ENCODE measurements around the gene TMEM54. TPM values are rescaled to one million over a fixed set of nuclear protein-coding genes. Genes with fewer than 3 reads are reported as not detected.

The TMEM54 gene
- total and polyA plus RNA-seq, 4 donors: 0.92 to 10.9 (median 2.6) TPM

GRCh38 chr1:32878637-32879041 is 22.6 kb downstream of the TMEM54 start (continued):
- TF ChIP-seq HNF4A (conservative IDR thresholded peaks at IDR 0.05) (no peak), GABPA (IDR thresholded peaks at IDR 0.05 in 1 of 2, conservative IDR thresholded peaks at IDR 0.05 in 1 of 2) (no peak), NR2F2 (IDR thresholded peaks at IDR 0.05) (no peak), FOXA1 (IDR thresholded peaks at IDR 0.05) (no peak)

DNA sequence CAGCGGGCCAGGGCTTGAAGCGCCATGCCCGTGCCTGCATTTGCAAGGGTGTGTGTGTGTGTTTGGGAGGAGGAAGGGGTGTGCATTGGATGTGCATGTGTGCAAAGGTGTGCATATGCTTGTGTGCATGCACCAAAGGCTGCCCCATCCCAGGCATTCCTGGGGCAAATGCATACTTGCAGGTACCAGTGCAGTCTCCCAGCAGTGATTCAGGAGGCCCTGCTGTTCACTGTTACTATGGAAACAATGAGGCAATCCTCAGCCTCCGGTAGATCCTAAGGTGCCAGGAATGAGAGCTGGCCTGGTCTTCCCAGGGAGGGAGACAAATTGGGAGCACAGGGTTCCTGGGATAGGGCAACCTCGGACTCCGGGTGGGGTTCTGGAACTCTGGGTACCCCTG is 23.0 kb downstream of the TMEM54 start:
- no peak overlapping the region for H3K9ac ChIP-seq (ENCODE audit: low read depth in 1 of 2, low read length in 2 of 2)
- H3K9me3 ChIP-seq (ENCODE audit: control insufficient read depth in 4 of 4, low read length in 3 of 4): no peaks in the 10 kb centered on the region
- no peaks in the 10 kb centered on the region for H3K36me3 ChIP-seq (ENCODE audit: control insufficient read depth in 4 of 4, insufficient read depth in 3 of 4, low read depth in 1 of 4, low read length in 3 of 4)
- WGBS: 67% methylated on average over 6 of the region's 6 CpGs
- no peak overlapping the region for H3K4me3 ChIP-seq (ENCODE audit: low read depth in 1 of 3, low read length in 3 of 3)
- peaks cover 0 to 2% (median 0%) of the 10 kb centered on the region in 4 donors for H3K27me3 ChIP-seq (ENCODE audit: control insufficient read depth in 4 of 4, insufficient read depth in 4 of 4, low read length in 3 of 4)
- H3K4me1 ChIP-seq (ENCODE audit: control insufficient read depth in 4 of 4, insufficient read depth in 4 of 4, low read length in 3 of 4): peaks cover 0 to 16% (median 9%) of the 10 kb centered on the region in 4 donors
- no peak for DNase-seq (ENCODE audit: low spot score)
- no peak for TF ChIP-seq FOXA2 (IDR thresholded peaks at IDR 0.05)
- TF ChIP-seq SP1 (IDR thresholded peaks at IDR 0.05): no peak
- TF ChIP-seq YY1 (IDR thresholded peaks at IDR 0.05): no peak
- TF ChIP-seq, protein P1, sequence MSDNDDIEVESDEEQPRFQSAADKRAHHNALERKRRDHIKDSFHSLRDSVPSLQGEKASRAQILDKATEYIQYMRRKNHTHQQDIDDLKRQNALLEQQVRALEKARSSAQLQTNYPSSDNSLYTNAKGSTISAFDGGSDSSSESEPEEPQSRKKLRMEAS (IDR thresholded peaks at IDR 0.05): no peak
- TF ChIP-seq, protein P2, sequence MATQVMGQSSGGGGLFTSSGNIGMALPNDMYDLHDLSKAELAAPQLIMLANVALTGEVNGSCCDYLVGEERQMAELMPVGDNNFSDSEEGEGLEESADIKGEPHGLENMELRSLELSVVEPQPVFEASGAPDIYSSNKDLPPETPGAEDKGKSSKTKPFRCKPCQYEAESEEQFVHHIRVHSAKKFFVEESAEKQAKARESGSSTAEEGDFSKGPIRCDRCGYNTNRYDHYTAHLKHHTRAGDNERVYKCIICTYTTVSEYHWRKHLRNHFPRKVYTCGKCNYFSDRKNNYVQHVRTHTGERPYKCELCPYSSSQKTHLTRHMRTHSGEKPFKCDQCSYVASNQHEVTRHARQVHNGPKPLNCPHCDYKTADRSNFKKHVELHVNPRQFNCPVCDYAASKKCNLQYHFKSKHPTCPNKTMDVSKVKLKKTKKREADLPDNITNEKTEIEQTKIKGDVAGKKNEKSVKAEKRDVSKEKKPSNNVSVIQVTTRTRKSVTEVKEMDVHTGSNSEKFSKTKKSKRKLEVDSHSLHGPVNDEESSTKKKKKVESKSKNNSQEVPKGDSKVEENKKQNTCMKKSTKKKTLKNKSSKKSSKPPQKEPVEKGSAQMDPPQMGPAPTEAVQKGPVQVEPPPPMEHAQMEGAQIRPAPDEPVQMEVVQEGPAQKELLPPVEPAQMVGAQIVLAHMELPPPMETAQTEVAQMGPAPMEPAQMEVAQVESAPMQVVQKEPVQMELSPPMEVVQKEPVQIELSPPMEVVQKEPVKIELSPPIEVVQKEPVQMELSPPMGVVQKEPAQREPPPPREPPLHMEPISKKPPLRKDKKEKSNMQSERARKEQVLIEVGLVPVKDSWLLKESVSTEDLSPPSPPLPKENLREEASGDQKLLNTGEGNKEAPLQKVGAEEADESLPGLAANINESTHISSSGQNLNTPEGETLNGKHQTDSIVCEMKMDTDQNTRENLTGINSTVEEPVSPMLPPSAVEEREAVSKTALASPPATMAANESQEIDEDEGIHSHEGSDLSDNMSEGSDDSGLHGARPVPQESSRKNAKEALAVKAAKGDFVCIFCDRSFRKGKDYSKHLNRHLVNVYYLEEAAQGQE (IDR thresholded peaks at IDR 0.05): no peak
- TF ChIP-seq HNF4G (IDR thresholded peaks at IDR 0.05): no peak
- TF ChIP-seq NR2F2 (IDR thresholded peaks at IDR 0.05): no peak
- TF ChIP-seq, protein P3, sequence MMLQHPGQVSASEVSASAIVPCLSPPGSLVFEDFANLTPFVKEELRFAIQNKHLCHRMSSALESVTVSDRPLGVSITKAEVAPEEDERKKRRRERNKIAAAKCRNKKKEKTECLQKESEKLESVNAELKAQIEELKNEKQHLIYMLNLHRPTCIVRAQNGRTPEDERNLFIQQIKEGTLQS (IDR thresholded peaks at IDR 0.05): no peak
- TF ChIP-seq ZBTB33 (IDR thresholded peaks at IDR 0.05): no peak
- no peak for TF ChIP-seq RAD21 (IDR thresholded peaks at IDR 0.05)
- TF ChIP-seq HNF4A (conservative IDR thresholded peaks at IDR 0.05): no peak
- no peak for TF ChIP-seq CTCF (IDR thresholded peaks at IDR 0.05; ENCODE audit: low read depth, low read length, missing input control)
- TF ChIP-seq EGR1 (IDR thresholded peaks at IDR 0.05; ENCODE audit: low read depth in 2 of 2): no peak
- no peak for TF ChIP-seq RXRA (IDR thresholded peaks at IDR 0.05)
- TF ChIP-seq TAF1 (conservative IDR thresholded peaks at IDR 0.05): no peak
- TF ChIP-seq JUND (IDR thresholded peaks at IDR 0.05): no peak
- no peak for TF ChIP-seq GABPA (IDR thresholded peaks at IDR 0.05 in 1 of 2, conservative IDR thresholded peaks at IDR 0.05 in 1 of 2)
- no peak overlapping the region for H3K27ac ChIP-seq (ENCODE audit: low read depth in 1 of 2, low read length in 2 of 2)
